Sigmoid colon (tissue), 7 donors: ENCODE data around the gene SNRNP35. TPM values are rescaled to one million over a fixed set of nuclear protein-coding genes. Genes with fewer than 3 reads are reported as not detected.

Experiments
- DNase-seq: peaks from one replicate; pipeline ENCODE4 v3.0.0-alpha.2; 2019
- H3K27ac ChIP-seq, 4 donors: fragments of 200-600 bp; sonication (generic); one replicate each; pipeline ENCODE4 v1.5.1; 2016 to 2019; ENCODE audit warnings: mild to moderate bottlenecking in 1 of 4
- H3K27me3 ChIP-seq, 3 donors: fragments of 200-600 bp; sonication (generic); one replicate each; pipeline ENCODE4 v1.5.1; 2019; ENCODE audit warnings: mild to moderate bottlenecking in 1 of 3
- H3K36me3 ChIP-seq, 4 donors: fragments of 200-600 bp; sonication (generic); one replicate each; pipeline ENCODE4 v1.5.1; 2016 to 2019
- H3K4me1 ChIP-seq, 4 donors: fragments of 200-600 bp; sonication (generic); one replicate each; pipeline ENCODE4 v1.5.1; 2017 to 2019
- H3K4me3 ChIP-seq, 4 donors: fragments of 200-600 bp; sonication (generic); one replicate each; pipeline ENCODE4 v1.5.1; 2017 to 2019; ENCODE audit warnings: mild to moderate bottlenecking in 2 of 4, moderate library complexity in 1 of 4
- H3K9me3 ChIP-seq, 4 donors: fragments of 200-600 bp in 3 of 4; sonication (generic) in 3 of 4; one replicate each; pipeline versions ENCODE4 v1.5.1 to v1.6.1; 2013 to 2019
- CTCF ChIP-seq, 4 experiments: fragments of 450-650 bp in 3 of 4; fragments of 200-600 bp in 1 of 4; IDR thresholded peaks; one replicate each; pipeline ENCODE4 v1.5.1; 2016 to 2019; ENCODE audit warnings: antibody characterized with exemption in 4 of 4, mild to moderate bottlenecking in 3 of 4, moderate library complexity in 2 of 4
- EP300 ChIP-seq, 4 donors: sonication (generic); formaldehyde crosslinking; IDR thresholded peaks; one replicate each; pipeline ENCODE4 v1.6.1; 2017; ENCODE audit warnings: antibody characterized with exemption in 4 of 4
- POLR2A ChIP-seq, 2 donors: fragments of 450-650 bp; IDR thresholded peaks; one replicate each; pipeline ENCODE4 v1.6.1; 2016; ENCODE audit warnings: antibody characterized with exemption in 2 of 2, mild to moderate bottlenecking in 2 of 2, moderate library complexity in 2 of 2
- POLR2AphosphoS5 ChIP-seq, 4 donors: sonication (generic); formaldehyde crosslinking; IDR thresholded peaks; one replicate each; pipeline ENCODE4 v1.6.1; 2017; ENCODE audit warnings: antibody characterized with exemption in 4 of 4
- WGBS, 2 donors: extraction: QIAGEN DNeasy Blood & Tissue Kit; methylation state at CpG; one replicate each; pipeline ENCODE4 v1.1.7; 2013; 5-methylcytosine and 5-hydroxymethylcytosine counted together
- intact Hi-C: fragments of 100-400 bp; cut with DNase I; formaldehyde crosslinking; loops from one replicate; pipeline ENCODE4 v1.15.1; 2023
- polyA plus RNA-seq, 3 donors: library from polyadenylated mRNA; stranded (reverse); fragments of 200-250 nt; gene quantifications; one replicate each; pipeline ENCODE4 v1.2.3, GENCODE V29; 2013
- total RNA-seq, 4 donors: library from RNA; depleted of rRNA; stranded (reverse); fragments of >200 nt; gene quantifications; one replicate each; pipeline ENCODE4 v1.1.0, GENCODE V29; 2016
- donor health status: healthy with polysubstance abuse.
- donor health status: Bipolar disorder and iron deficiency.
- donor health status: healthy.

The SNRNP35 gene
- total and polyA plus RNA-seq, 7 donors = 11.0 to 32.3 (median 19.8) TPM

GRCh38 chr12:123483602-123484248, 25.8 kb downstream of the SNRNP35 start:
- TF ChIP-seq POLR2A (IDR thresholded peaks at IDR 0.05) = no peak
- H3K4me1 ChIP-seq = no peaks in the 10 kb centered on the region
- H3K4me3 ChIP-seq = no peak overlapping the region
- H3K27me3 ChIP-seq = no peaks in the 10 kb centered on the region
- no peak overlapping the region for H3K27ac ChIP-seq
- H3K36me3 ChIP-seq = peaks cover 6 to 30% (median 15%) of the 10 kb centered on the region in 4 donors
- no peak for DNase-seq
- intact Hi-C loops = no loop called here
- no peaks in the 10 kb centered on the region for H3K9me3 ChIP-seq
- 61 to 85% methylated on average over 18 of the region's 18 CpGs for WGBS, 2 donors

- H3K36me3 ChIP-seq = peaks cover 6 to 30% (median 14%) of the 10 kb centered on the region in 4 donors
- H3K4me3 ChIP-seq = no peak overlapping the region
- TF ChIP-seq CTCF (IDR thresholded peaks at IDR 0.05) (no peak), POLR2A (IDR thresholded peaks at IDR 0.05) (no peak), POLR2AphosphoS5 (IDR thresholded peaks at IDR 0.05) (no peak), EP300 (IDR thresholded peaks at IDR 0.05) (no peak)
- H3K9me3 ChIP-seq = no peaks in the 10 kb centered on the region
- H3K27me3 ChIP-seq = no peaks in the 10 kb centered on the region
- no peak for DNase-seq
- H3K27ac ChIP-seq = no peak overlapping the region
- no peaks in the 10 kb centered on the region for H3K4me1 ChIP-seq
- WGBS, 2 donors = 90 to 92% methylated on average over 14 of the region's 14 CpGs
- intact Hi-C loops = no loop called here
Measured at GRCh38 chr12:123485756-123486155, 27.8 kb downstream of the SNRNP35 start.

GRCh38 chr12:123487428-123487827, 29.5 kb downstream of the SNRNP35 start:
- DNase-seq = no peak
- 96 to 98% methylated on average over 6 of the region's 6 CpGs for WGBS, 2 donors
- no peak overlapping the region for H3K27ac ChIP-seq
- intact Hi-C loops = no loop called here
- peaks cover 6 to 30% (median 12%) of the 10 kb centered on the region in 4 donors for H3K36me3 ChIP-seq
- no peaks in the 10 kb centered on the region for H3K27me3 ChIP-seq
- no peak overlapping the region for H3K4me3 ChIP-seq
- no peak for TF ChIP-seq EP300 (IDR thresholded peaks at IDR 0.05)
- no peak for TF ChIP-seq POLR2A (IDR thresholded peaks at IDR 0.05)
- TF ChIP-seq POLR2AphosphoS5 (IDR thresholded peaks at IDR 0.05) = no peak
- no peak for TF ChIP-seq CTCF (IDR thresholded peaks at IDR 0.05)
- H3K4me1 ChIP-seq = no peaks in the 10 kb centered on the region
- H3K9me3 ChIP-seq = no peaks in the 10 kb centered on the region

GRCh38 chr12:123488539-123489230, 30.7 kb downstream of the SNRNP35 start:
- Histone ChIP-seq H3K27ac (no peak overlapping the region), H3K36me3 (peaks cover 6 to 19% (median 10%) of the 10 kb centered on the region in 4 donors), H3K4me3 (no peak overlapping the region), H3K9me3 (no peaks in the 10 kb centered on the region), H3K4me1 (no peaks in the 10 kb centered on the region), H3K27me3 (no peaks in the 10 kb centered on the region)
- DNase-seq = no peak
- 86 to 89% methylated on average over 20 of the region's 20 CpGs for WGBS, 2 donors
- TF ChIP-seq POLR2AphosphoS5 (IDR thresholded peaks at IDR 0.05) (no peak), CTCF (IDR thresholded peaks at IDR 0.05) (no peak), POLR2A (IDR thresholded peaks at IDR 0.05) (no peak), EP300 (IDR thresholded peaks at IDR 0.05) (no peak)
- intact Hi-C loops = no loop called here

- peaks cover 0 to 18% (median 12%) of the 10 kb centered on the region in 4 donors for H3K36me3 ChIP-seq
- H3K4me3 ChIP-seq = no peak overlapping the region
- H3K4me1 ChIP-seq = no peaks in the 10 kb centered on the region
- TF ChIP-seq EP300 (IDR thresholded peaks at IDR 0.05) (no peak), POLR2A (IDR thresholded peaks at IDR 0.05) (no peak), CTCF (IDR thresholded peaks at IDR 0.05) (no peak), POLR2AphosphoS5 (IDR thresholded peaks at IDR 0.05) (no peak)
- DNase-seq = no peak
- H3K9me3 ChIP-seq = no peaks in the 10 kb centered on the region
- H3K27me3 ChIP-seq = no peaks in the 10 kb centered on the region
- 90 to 98% methylated on average over 6 of the region's 6 CpGs for WGBS, 2 donors
- H3K27ac ChIP-seq = no peak overlapping the region
- intact Hi-C loops = no loop called here
Measured at GRCh38 chr12:123489580-123489979, 31.6 kb downstream of the SNRNP35 start.
